AG08395 (cell line): ENCODE results near the gene CHRNB2.

Source experiments
- DNase-seq: peaks from one replicate; pipeline ENCODE4 v3.0.0; 2012; ENCODE audit warnings: mixed read lengths, low spot score

Gene CHRNB2

GRCh38 chr1:154579374-154579773 is 11.8 kb downstream of the CHRNB2 start:
- DNase-seq = no peak

- no peak for DNase-seq
These were observed 14.2 kb downstream of the CHRNB2 start for GRCh38 chr1:154581766-154582165.

GRCh38 chr1:154582885-154583284 is 15.3 kb downstream of the CHRNB2 start:
- no peak for DNase-seq

GRCh38 chr1:154583773-154584172 is 16.2 kb downstream of the CHRNB2 start:
- DNase-seq = no peak

- no peak for DNase-seq
These were observed 16.9 kb downstream of the CHRNB2 start for GRCh38 chr1:154584267-154584994.

- DNase-seq = no peak
These were observed 18.7 kb downstream of the CHRNB2 start for GRCh38 chr1:154586231-154586630.

- no peak for DNase-seq
These were observed 19.1 kb downstream of the CHRNB2 start for GRCh38 chr1:154586641-154587040.

- no peak for DNase-seq
These were observed 22.2 kb downstream of the CHRNB2 start for GRCh38 chr1:154589780-154590179.

GRCh38 chr1:154590756-154591155 is 23.2 kb downstream of the CHRNB2 start:
- no peak for DNase-seq

GRCh38 chr1:154591206-154591605 is 23.6 kb downstream of the CHRNB2 start:
- DNase-seq = no peak

GRCh38 chr1:154593390-154593789 is 25.8 kb downstream of the CHRNB2 start:
- no peak for DNase-seq

- DNase-seq = no peak
These were observed 27.2 kb downstream of the CHRNB2 start for GRCh38 chr1:154594811-154595210.

GRCh38 chr1:154595621-154596020 is 28.0 kb downstream of the CHRNB2 start:
- no peak for DNase-seq

GRCh38 chr1:154598871-154599635 is 31.5 kb downstream of the CHRNB2 start:
- no peak for DNase-seq

GRCh38 chr1:154599658-154600057 is 32.1 kb downstream of the CHRNB2 start:
- no peak for DNase-seq

- no peak for DNase-seq
These were observed 35.7 kb downstream of the CHRNB2 start for GRCh38 chr1:154603317-154603716.

- no peak for DNase-seq
These were observed 38.0 kb downstream of the CHRNB2 start for GRCh38 chr1:154605534-154605933.

- peak; percentile 10 for DNase-seq
These were observed 39.6 kb downstream of the CHRNB2 start for GRCh38 chr1:154607106-154607608.

GRCh38 chr1:154607609-154608396 is 40.2 kb downstream of the CHRNB2 start, which contains the start of gene ADAR:
TSS of gene ADAR (minus strand) at chr1:154608186. CDS start at chr1:154608006, 180 bp downstream.
- DNase-seq = peak; percentile 92

- DNase-seq = peak; percentile 37
These were observed 41.1 kb downstream of the CHRNB2 start for GRCh38 chr1:154608397-154609270.
